Liver (tissue), 9 donors: ENCODE measurements around the gene ZSCAN5A. TPM values are rescaled to one million over a fixed set of nuclear protein-coding genes. Genes with fewer than 3 reads are reported as not detected.

ENCODE experiments used
- DNase-seq: peaks from one replicate; pipeline ENCODE4 v3.0.0-alpha.2; 2017; ENCODE audit warnings: low spot score
- H3K27ac ChIP-seq, 2 donors: one replicate each; pipeline ENCODE4 v1.7.0; 2013; ENCODE audit warnings: inconsistent platforms in 2 of 2, low read length in 2 of 2, control low read depth in 1 of 2, low read depth in 1 of 2, mild to moderate bottlenecking in 1 of 2
- H3K27me3 ChIP-seq, 4 donors: one replicate each; pipeline versions ENCODE4 v1.6.1 to v1.7.0; 2013; ENCODE audit warnings: low read length in 3 of 4, inconsistent platforms in 1 of 4, mild to moderate bottlenecking in 1 of 4, moderate library complexity in 1 of 4; ENCODE audit not compliant: control insufficient read depth in 4 of 4, insufficient read depth in 4 of 4
- H3K36me3 ChIP-seq, 4 donors: one replicate each; pipeline versions ENCODE4 v1.6.1 to v1.7.0; 2013; ENCODE audit warnings: low read length in 3 of 4, mild to moderate bottlenecking in 3 of 4, low read depth in 1 of 4, moderate library complexity in 1 of 4; ENCODE audit not compliant: control insufficient read depth in 4 of 4, insufficient read depth in 3 of 4
- H3K4me1 ChIP-seq, 4 donors: one replicate each; pipeline versions ENCODE4 v1.6.1 to v1.7.0; 2013; ENCODE audit warnings: low read length in 3 of 4, mild to moderate bottlenecking in 3 of 4, moderate library complexity in 1 of 4; ENCODE audit not compliant: control insufficient read depth in 4 of 4, insufficient read depth in 4 of 4
- H3K4me3 ChIP-seq, 3 donors: one replicate each; pipeline versions ENCODE4 v1.6.1 to v1.7.0; 2013; ENCODE audit warnings: low read length in 3 of 3, control low read depth in 1 of 3, low read depth in 1 of 3, mild to moderate bottlenecking in 1 of 3
- H3K9ac ChIP-seq, 2 donors: one replicate each; pipeline ENCODE4 v1.7.0; 2013; ENCODE audit warnings: low read length in 2 of 2, mild to moderate bottlenecking in 2 of 2, moderate library complexity in 2 of 2, control low read depth in 1 of 2, low read depth in 1 of 2
- H3K9me3 ChIP-seq, 4 donors: one replicate each; pipeline versions ENCODE4 v1.6.1 to v1.7.0; 2013; ENCODE audit warnings: low read length in 3 of 4; ENCODE audit not compliant: control insufficient read depth in 4 of 4
- ATF3 ChIP-seq: IDR thresholded peaks from 2 replicates; pipeline ENCODE4 v1.6.1; 2016; ENCODE audit warnings: antibody characterized with exemption
- EGR1 ChIP-seq, 2 donors: IDR thresholded peaks; 2 replicates each; pipeline ENCODE4 v1.6.1; 2016 to 2018; ENCODE audit warnings: antibody characterized with exemption in 2 of 2, low read depth in 2 of 2
- FOXA1 ChIP-seq: IDR thresholded peaks from 2 replicates; pipeline ENCODE4 v1.6.1; 2016; ENCODE audit warnings: antibody characterized with exemption
- FOXA2 ChIP-seq: IDR thresholded peaks from 2 replicates; pipeline ENCODE4 v1.6.1; 2016; ENCODE audit warnings: antibody characterized with exemption
- GABPA ChIP-seq, 2 donors: IDR thresholded peaks in 1 of 2; conservative IDR thresholded peaks in 1 of 2; 2 replicates each; pipeline ENCODE4 v1.6.1; 2016; ENCODE audit warnings: antibody characterized with exemption in 2 of 2, mild to moderate bottlenecking in 1 of 2, moderate library complexity in 1 of 2
- HNF4A ChIP-seq, 2 donors: conservative IDR thresholded peaks; 2 replicates each; pipeline ENCODE4 v1.6.1; 2016; ENCODE audit warnings: antibody characterized with exemption in 2 of 2, mild to moderate bottlenecking in 2 of 2
- HNF4G ChIP-seq: IDR thresholded peaks from 2 replicates; pipeline ENCODE4 v1.6.1; 2016; ENCODE audit warnings: antibody characterized with exemption
- MAX ChIP-seq: IDR thresholded peaks from 2 replicates; pipeline ENCODE4 v1.6.1; 2016; ENCODE audit warnings: antibody characterized with exemption
- NR2F2 ChIP-seq: IDR thresholded peaks from 2 replicates; pipeline ENCODE4 v1.6.1; 2016; ENCODE audit warnings: antibody characterized with exemption
- RAD21 ChIP-seq, 2 donors: IDR thresholded peaks; 2 replicates each; pipeline ENCODE4 v1.6.1; 2016; ENCODE audit warnings: antibody characterized with exemption in 2 of 2, mild to moderate bottlenecking in 2 of 2
- REST ChIP-seq: IDR thresholded peaks from 2 replicates; pipeline ENCODE4 v1.6.1; 2016; ENCODE audit warnings: antibody characterized with exemption, mild to moderate bottlenecking
- RXRA ChIP-seq, 2 donors: IDR thresholded peaks; 2 replicates each; pipeline ENCODE4 v1.6.1; 2017 to 2018; ENCODE audit warnings: antibody characterized with exemption in 2 of 2, mild to moderate bottlenecking in 1 of 2
- SP1 ChIP-seq: IDR thresholded peaks from 2 replicates; pipeline ENCODE4 v1.6.1; 2018; ENCODE audit warnings: antibody characterized with exemption, mild to moderate bottlenecking
- TAF1 ChIP-seq: conservative IDR thresholded peaks from 2 replicates; pipeline ENCODE4 v1.6.1; 2016; ENCODE audit warnings: antibody characterized with exemption, mild to moderate bottlenecking
- YY1 ChIP-seq: IDR thresholded peaks from 2 replicates; pipeline ENCODE4 v1.6.1; 2016; ENCODE audit warnings: antibody characterized with exemption, mild to moderate bottlenecking
- ZBTB33 ChIP-seq: IDR thresholded peaks from 2 replicates; pipeline ENCODE4 v1.6.1; 2016; ENCODE audit warnings: antibody characterized with exemption
- WGBS: extraction: QIAGEN DNeasy Blood & Tissue Kit; methylation state at CpG from one replicate; pipeline ENCODE4 v1.1.7; 2013; 5-methylcytosine and 5-hydroxymethylcytosine counted together
- polyA plus RNA-seq, 2 donors: library from polyadenylated mRNA; stranded (reverse) in 1 of 2; unstranded in 1 of 2; fragments of 200-250 nt in 1 of 2; fragments of >200 nt in 1 of 2; fragmentation: Nextera tagmentation in 1 of 2; extraction: Ambion mirVana in 1 of 2; gene quantifications; one replicate each; pipeline versions ENCODE4 v1.2.1 to v1.2.3, GENCODE V29; 2013 to 2015
- total RNA-seq, 2 donors: library from RNA; depleted of rRNA; stranded (reverse); fragments of >200 nt; gene quantifications; one replicate each; pipeline ENCODE4 v1.2.3, GENCODE V29; 2014
- donor health status: healthy.
- donor health status: healthy.
- donor health status: healthy.
- donor health status: healthy.
- donor health status: healthy.

Gene ZSCAN5A
- total and polyA plus RNA-seq, 4 donors = 2.2 to 9.6 (median 5.0) TPM

- Histone ChIP-seq H3K9me3 (no peaks in the 10 kb centered on the region), H3K9ac (no peak overlapping the region), H3K27ac (no peak overlapping the region), H3K4me1 (peaks cover 4 to 13% (median 7%) of the 10 kb centered on the region in 4 donors), H3K4me3 (no peak overlapping the region), H3K27me3 (no peaks in the 10 kb centered on the region), H3K36me3 (no peaks in the 10 kb centered on the region)
- DNase-seq = no peak
- WGBS = 67% methylated on average over 11 of the region's 11 CpGs
- TF ChIP-seq GABPA (IDR thresholded peaks at IDR 0.05 in 1 of 2, conservative IDR thresholded peaks at IDR 0.05 in 1 of 2) (no peak), SP1 (no peak), HNF4G (no peak), EGR1 (IDR thresholded peaks at IDR 0.05; ENCODE audit: low read depth in 2 of 2) (no peak), MAX (no peak), RXRA (IDR thresholded peaks at IDR 0.05) (no peak), RAD21 (IDR thresholded peaks at IDR 0.05) (no peak), YY1 (no peak), FOXA2 (no peak), FOXA1 (no peak), TAF1 (no peak), ATF3 (no peak), REST (no peak), NR2F2 (no peak)
Observed at GRCh38 chr19:56177564-56178243, 136.9 kb downstream of the ZSCAN5A start.

GRCh38 chr19:56176881-56177280, 137.8 kb downstream of the ZSCAN5A start:
- no peak overlapping the region for H3K27ac ChIP-seq
- no peaks in the 10 kb centered on the region for H3K27me3 ChIP-seq
- no peaks in the 10 kb centered on the region for H3K36me3 ChIP-seq
- H3K9me3 ChIP-seq = no peaks in the 10 kb centered on the region
- DNase-seq = no peak
- 86% methylated on average over 18 of the region's 18 CpGs for WGBS
- H3K4me3 ChIP-seq = no peak overlapping the region
- peaks cover 4 to 15% (median 7%) of the 10 kb centered on the region in 4 donors for H3K4me1 ChIP-seq
- H3K9ac ChIP-seq = no peak overlapping the region
- TF ChIP-seq HNF4A (conservative IDR thresholded peaks at IDR 0.05) (no peak), ZBTB33 (no peak), HNF4G (no peak), MAX (no peak)
